IPS-18a (cell line): ENCODE measurements around the gene SLC27A5.

ENCODE experiments used
- H3K27ac ChIP-seq: one replicate; pipeline ENCODE4 v1.5.1; 2013; ENCODE audit warnings: low read length
- H3K27me3 ChIP-seq: one replicate; pipeline ENCODE4 v1.6.1; 2013; ENCODE audit warnings: mild to moderate bottlenecking, low read length; ENCODE audit not compliant: control insufficient read depth, insufficient read depth
- H3K36me3 ChIP-seq: one replicate; pipeline ENCODE4 v1.6.1; 2013; ENCODE audit warnings: low read depth, low read length; ENCODE audit not compliant: control insufficient read depth
- H3K4me1 ChIP-seq: one replicate; pipeline ENCODE4 v1.6.1; 2013; ENCODE audit warnings: low read depth, low read length; ENCODE audit not compliant: control insufficient read depth
- H3K4me3 ChIP-seq: one replicate; pipeline ENCODE4 v1.5.1; 2013; ENCODE audit warnings: low read length
- H3K9ac ChIP-seq: one replicate; pipeline ENCODE4 v1.6.1; 2013; ENCODE audit warnings: mild to moderate bottlenecking, low read length, moderate library complexity
- H3K9me3 ChIP-seq: one replicate; pipeline ENCODE4 v1.6.1; 2013; ENCODE audit warnings: low read depth, low read length; ENCODE audit not compliant: control insufficient read depth

Gene SLC27A5

DNA sequence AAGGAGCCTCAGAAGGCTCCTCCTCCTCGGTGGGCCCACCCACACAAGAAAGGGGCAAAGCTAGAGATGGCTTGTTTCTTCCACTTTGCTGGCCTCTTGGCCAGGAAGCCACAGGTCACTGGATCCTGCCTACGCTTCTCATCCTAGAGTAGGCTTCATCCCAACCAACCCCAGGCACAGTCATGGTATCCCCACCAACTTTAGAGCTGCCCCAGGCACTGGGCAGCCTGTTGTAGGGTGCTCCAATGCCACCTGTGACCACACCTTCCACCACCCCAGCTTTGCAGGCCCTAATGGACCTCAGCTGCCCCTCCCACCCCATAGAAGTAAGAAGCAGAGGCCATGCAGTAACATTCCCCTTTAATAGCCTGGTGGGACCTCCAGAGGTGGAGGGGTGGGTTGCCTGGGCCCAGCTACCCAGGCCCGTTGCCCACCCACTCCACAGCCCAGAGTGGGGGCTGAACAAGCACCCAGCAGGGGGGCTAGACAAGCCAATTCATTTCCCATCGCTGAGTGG lies 43.6 kb upstream of the SLC27A5 start:
- H3K9ac ChIP-seq: peak overlapping the region; percentile 29
- H3K27me3 ChIP-seq: no peaks in the 10 kb centered on the region
- H3K27ac ChIP-seq: peak overlapping the region; percentile 38
- H3K4me1 ChIP-seq: peaks cover 9% of the 10 kb centered on the region
- no peaks in the 10 kb centered on the region for H3K9me3 ChIP-seq
- H3K36me3 ChIP-seq: peaks cover 35% of the 10 kb centered on the region
- peak overlapping the region; percentile 44 for H3K4me3 ChIP-seq

- Histone ChIP-seq H3K4me1 (peaks cover 4% of the 10 kb centered on the region), H3K27me3 (no peaks in the 10 kb centered on the region), H3K9me3 (no peaks in the 10 kb centered on the region), H3K4me3 (peak within 1 kb of the TSS; percentile 85), H3K36me3 (peaks cover 42% of the 10 kb centered on the region), H3K9ac (peak within 1 kb of the TSS; percentile 81), H3K27ac (peak within 1 kb of the TSS; percentile 38)
Observed at GRCh38 chr19:58554494-58555368, 42.9 kb upstream of the SLC27A5 start, which contains the start of gene CHMP2A. TSS of gene CHMP2A (minus strand) at chr19:58555105. CDS start at chr19:58554212, 893 bp downstream.

- H3K27me3 ChIP-seq: no peaks in the 10 kb centered on the region
- peaks cover 50% of the 10 kb centered on the region for H3K36me3 ChIP-seq
- peak overlapping the region; percentile 17 for H3K27ac ChIP-seq
- H3K4me1 ChIP-seq: peaks cover 3% of the 10 kb centered on the region
- H3K4me3 ChIP-seq: peak overlapping the region; percentile 85
- peak overlapping the region; percentile 81 for H3K9ac ChIP-seq
- H3K9me3 ChIP-seq: no peaks in the 10 kb centered on the region
Observed at GRCh38 chr19:58553799-58554493, 42.2 kb upstream of the SLC27A5 start.

DNA sequence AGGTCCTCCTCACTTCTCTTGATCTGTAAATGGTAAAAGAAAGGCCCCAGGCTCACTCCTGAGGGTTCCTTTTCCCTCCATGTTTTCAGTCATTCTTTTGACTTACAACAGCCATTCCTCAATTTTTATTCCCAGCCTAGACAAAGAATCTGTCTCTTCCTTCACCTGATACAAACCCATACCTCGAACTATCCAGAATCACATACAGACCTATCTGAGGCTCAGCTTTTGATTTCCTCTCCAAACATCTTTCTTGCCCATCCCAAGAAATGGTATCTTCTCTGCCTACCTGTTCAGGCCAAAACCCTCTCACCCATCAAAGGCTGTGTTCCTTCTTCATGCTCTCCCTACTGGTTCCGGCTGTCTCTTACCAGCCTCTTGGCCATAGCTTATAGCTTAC lies 40.9 kb upstream of the SLC27A5 start:
- peaks cover 3% of the 10 kb centered on the region for H3K4me1 ChIP-seq
- H3K36me3 ChIP-seq: peaks cover 63% of the 10 kb centered on the region
- H3K9me3 ChIP-seq: no peaks in the 10 kb centered on the region
- H3K4me3 ChIP-seq: no peak overlapping the region
- no peaks in the 10 kb centered on the region for H3K27me3 ChIP-seq
- H3K27ac ChIP-seq: no peak overlapping the region
- no peak overlapping the region for H3K9ac ChIP-seq

DNA sequence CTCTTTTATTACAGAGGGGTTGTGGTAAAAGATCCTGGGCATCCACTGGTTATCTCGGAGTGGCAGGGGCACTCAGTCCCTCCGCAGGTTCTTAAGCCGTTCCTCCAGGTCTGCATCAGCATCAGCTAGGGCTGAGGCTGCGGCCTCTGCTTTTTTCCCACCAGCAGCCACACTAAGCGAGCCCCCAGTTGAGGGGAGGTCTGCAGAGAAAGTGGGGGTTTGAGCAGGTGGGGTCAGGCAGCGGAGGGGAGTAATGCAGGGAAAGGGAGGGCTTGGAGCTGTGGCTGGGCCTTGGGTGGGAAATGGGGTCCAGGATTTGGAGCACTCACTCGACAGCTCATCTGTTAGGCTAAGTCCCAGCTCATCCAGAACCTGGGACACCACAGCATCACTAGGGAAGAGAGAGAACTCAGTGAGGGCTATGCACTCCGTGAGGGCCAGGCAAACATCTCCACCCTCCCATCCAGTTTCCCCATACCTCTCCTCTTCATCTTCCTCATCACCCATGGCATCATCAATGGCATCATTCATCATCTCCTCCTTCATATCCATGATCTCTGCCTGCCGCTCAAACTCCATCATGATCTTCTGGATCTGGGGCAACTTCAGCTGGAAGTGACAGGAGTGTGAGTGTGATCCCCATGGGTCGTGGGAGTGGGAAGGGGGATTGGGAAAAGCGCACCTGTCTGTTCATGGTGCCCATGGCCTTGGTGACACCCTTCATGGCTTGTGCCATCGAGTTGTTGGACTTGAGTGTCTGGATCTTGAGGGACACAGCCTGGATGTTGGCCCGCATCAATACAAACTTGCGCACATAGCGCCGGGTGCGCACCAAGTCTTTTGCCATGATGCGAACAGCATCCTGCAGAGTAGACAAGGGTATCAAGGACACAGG lies 40.0 kb upstream of the SLC27A5 start:
- Histone ChIP-seq H3K4me1 (peaks cover 3% of the 10 kb centered on the region), H3K9ac (no peak overlapping the region), H3K27me3 (no peaks in the 10 kb centered on the region), H3K4me3 (no peak overlapping the region), H3K27ac (no peak overlapping the region), H3K9me3 (no peaks in the 10 kb centered on the region), H3K36me3 (peaks cover 68% of the 10 kb centered on the region)

DNA sequence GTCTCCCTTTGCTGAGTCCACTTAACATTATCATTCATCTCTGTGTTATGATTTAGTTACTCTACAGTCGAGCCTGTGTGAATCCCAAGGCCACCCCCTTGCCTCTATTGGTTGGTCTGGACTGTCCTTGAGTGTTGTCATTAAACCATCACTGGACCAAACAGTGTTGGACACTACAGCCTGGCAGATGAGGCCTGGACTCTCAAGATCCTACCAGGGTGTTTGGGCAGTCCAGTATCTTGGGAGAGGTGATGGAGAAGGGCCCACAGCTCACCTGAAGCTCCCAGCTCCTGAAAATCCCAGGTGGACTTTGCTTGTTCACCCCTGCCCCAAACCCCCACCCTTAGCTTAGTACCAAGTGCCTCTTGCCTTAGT lies 39.3 kb upstream of the SLC27A5 start:
- peaks cover 3% of the 10 kb centered on the region for H3K4me1 ChIP-seq

GRCh38 chr19:58550362-58551122 lies 38.8 kb upstream of the SLC27A5 start:
- no peaks in the 10 kb centered on the region for H3K27me3 ChIP-seq
- no peak overlapping the region for H3K27ac ChIP-seq
- H3K4me3 ChIP-seq: no peak overlapping the region
- peaks cover 70% of the 10 kb centered on the region for H3K36me3 ChIP-seq
- peaks cover 3% of the 10 kb centered on the region for H3K4me1 ChIP-seq
- H3K9ac ChIP-seq: no peak overlapping the region
- no peaks in the 10 kb centered on the region for H3K9me3 ChIP-seq

More for the DNA sequence above, 39.3 kb upstream of the SLC27A5 start:
- Histone ChIP-seq H3K27ac (no peak overlapping the region), H3K9ac (no peak overlapping the region), H3K9me3 (no peaks in the 10 kb centered on the region), H3K27me3 (no peaks in the 10 kb centered on the region), H3K36me3 (peaks cover 68% of the 10 kb centered on the region), H3K4me3 (no peak overlapping the region)

GRCh38 chr19:58549664-58550361 lies 38.0 kb upstream of the SLC27A5 start:
- no peaks in the 10 kb centered on the region for H3K4me1 ChIP-seq
- no peak overlapping the region for H3K27ac ChIP-seq
- H3K4me3 ChIP-seq: no peak overlapping the region
- H3K27me3 ChIP-seq: no peaks in the 10 kb centered on the region
- peaks cover 72% of the 10 kb centered on the region for H3K36me3 ChIP-seq
- no peaks in the 10 kb centered on the region for H3K9me3 ChIP-seq
- no peak overlapping the region for H3K9ac ChIP-seq

GRCh38 chr19:58548859-58549663 lies 37.3 kb upstream of the SLC27A5 start:
- H3K27ac ChIP-seq: no peak overlapping the region
- no peak overlapping the region for H3K9ac ChIP-seq
- no peaks in the 10 kb centered on the region for H3K9me3 ChIP-seq
- H3K36me3 ChIP-seq: peaks cover 72% of the 10 kb centered on the region
- H3K27me3 ChIP-seq: no peaks in the 10 kb centered on the region
- H3K4me1 ChIP-seq: no peaks in the 10 kb centered on the region
- H3K4me3 ChIP-seq: no peak overlapping the region
